K562 (cell line): ENCODE measurements around the gene KRTAP5-1. TPM values are rescaled to one million over a fixed set of nuclear protein-coding genes. Genes with fewer than 3 reads are reported as not detected.
A peak's percentile ranks its signal among the peaks of the same experiment; 100 is the strongest.
"Not testable (repeated sequence)": the region's sequence is repeated elsewhere in the genome, so short reads cannot be mapped to it uniquely, and the experiment has no call there.

Experiments
- ATAC-seq: fragments of 200-7000 bp; cut with Tn5 transposase; 3 replicates; pipeline ENCODE4 v1.9.1; 2020; ENCODE audit warnings: moderate library complexity
- BruUV-seq: library from RNA; stranded (reverse); fragments of 400-500 nt; replicated peaks from 2 replicates; lab custom pipeline; 2021; lab: Mats Ljungman, UMichigan
- CTCF ChIA-PET: fragments of 300-600 bp; formaldehyde crosslinking; extraction: SDS; loops from one replicate; lab custom pipeline; 2021; ENCODE audit warnings: low intra/inter-chr PET ratio; lab: Yijun Ruan, JAX
- POLR2A ChIA-PET: fragments of 300-600, 350-650 bp; sonication (Branson Sonifier 250); formaldehyde crosslinking; extraction: SDS; loops from one replicate; lab custom pipeline; 2021; ENCODE audit warnings: antibody characterized with exemption, inconsistent platforms; lab: Yijun Ruan, JAX
- DNase-seq, 4 experiments: peaks; one replicate each; pipeline versions ENCODE4 v3.0.0 to v3.0.0-alpha.2; 2011 to 2018; ENCODE audit warnings: low spot score in 3 of 4, mixed read lengths in 3 of 4; ENCODE audit errors: extremely low read depth in 1 of 4
- FAIRE-seq: peaks from 2 replicates; lab custom pipeline; 2011; peaks lifted over from hg19 to GRCh38; lab: Jason Lieb, UNC
- H2AFZ ChIP-seq: 2 replicates; pipeline ENCODE4 v1.6.0; 2011; ENCODE audit warnings: low read depth, low read length, control low read depth, inconsistent platforms
- H3K27ac ChIP-seq: fragments of 200-600 bp; 3 replicates; pipeline ENCODE4 v1.8.0; 2011; ENCODE audit warnings: low read depth, mild to moderate bottlenecking, control low read depth, inconsistent platforms, low read length, moderate library complexity, mixed read lengths; ENCODE audit errors: extremely low read depth
- H3K27me3 ChIP-seq, 2 experiments: fragments of 300-600 bp in 1 of 2; 2 replicates in 1 of 2; 3 replicates in 1 of 2; pipeline versions ENCODE4 v1.6.0 to v1.8.0; 2011; ENCODE audit warnings: inconsistent platforms in 2 of 2, low read length in 2 of 2, mild to moderate bottlenecking in 1 of 2, mixed read lengths in 1 of 2, moderate library complexity in 1 of 2; ENCODE audit not compliant: control insufficient read depth in 2 of 2, insufficient read depth in 2 of 2
- H3K36me3 ChIP-seq: fragments of 300-600 bp; 3 replicates; pipeline ENCODE4 v1.8.0; 2011; ENCODE audit warnings: mild to moderate bottlenecking, low read length, inconsistent platforms; ENCODE audit not compliant: control insufficient read depth, insufficient read depth
- H3K4me1 ChIP-seq, 2 experiments: fragments of 200-600 bp in 1 of 2; replicated peaks in 1 of 2; 2 replicates in 1 of 2; 3 replicates in 1 of 2; pipeline versions ENCODE4 v1.5.1 to v1.8.0; 2011; ENCODE audit warnings: inconsistent platforms in 2 of 2, low read length in 2 of 2, mild to moderate bottlenecking in 1 of 2, mixed read lengths in 1 of 2, moderate library complexity in 1 of 2; ENCODE audit not compliant: control insufficient read depth in 2 of 2, insufficient read depth in 2 of 2
- H3K4me2 ChIP-seq: 2 replicates; pipeline ENCODE4 v1.6.1; 2011; ENCODE audit warnings: low read length, control low read depth, inconsistent platforms, mixed read lengths; ENCODE audit not compliant: insufficient read depth
- H3K4me3 ChIP-seq: fragments of 200-600 bp; sonication (generic), shearing (Covaris generic); 2 replicates; pipeline ENCODE4 v1.5.1; 2016; ENCODE audit warnings: control low read depth, inconsistent platforms
- H3K79me2 ChIP-seq: fragments of 200-600 bp; 3 replicates; pipeline ENCODE4 v1.8.0; 2011; ENCODE audit warnings: low read length, inconsistent platforms; ENCODE audit not compliant: control insufficient read depth, insufficient read depth
- H3K9ac ChIP-seq, 2 experiments: 2 replicates each; pipeline versions ENCODE4 v1.6.0 to v1.6.1; 2011; ENCODE audit warnings: low read depth in 2 of 2, low read length in 2 of 2, control low read depth in 1 of 2, inconsistent platforms in 1 of 2, mild to moderate bottlenecking in 1 of 2, mixed read lengths in 1 of 2; ENCODE audit not compliant: insufficient read depth in 1 of 2
- H3K9me1 ChIP-seq: one replicate; pipeline ENCODE4 v1.6.0; 2011; ENCODE audit warnings: inconsistent platforms, mild to moderate bottlenecking, low read length, moderate library complexity; ENCODE audit not compliant: control insufficient read depth, insufficient read depth
- H3K9me3 ChIP-seq: replicated peaks from 2 replicates; pipeline ENCODE4 v1.5.1; 2011; ENCODE audit warnings: low read depth, low read length, inconsistent platforms; ENCODE audit not compliant: control insufficient read depth, insufficient read depth
- H4K20me1 ChIP-seq: replicated peaks from 2 replicates; pipeline ENCODE4 v1.6.1; 2011; ENCODE audit warnings: low read length, inconsistent platforms, mixed read lengths; ENCODE audit not compliant: control insufficient read depth, insufficient read depth
- RAD21 ChIP-seq, 2 experiments: fragments of 250-450 bp in 1 of 2; fragments of 450-650 bp in 1 of 2; sonication (Bioruptor Pico) in 1 of 2; formaldehyde crosslinking in 1 of 2; IDR thresholded peaks in 1 of 2; conservative IDR thresholded peaks in 1 of 2; 2 replicates each; pipeline versions ENCODE4 v1.4.0 to v1.8.0; 2020 to 2022; ENCODE audit warnings: mild to moderate bottlenecking in 2 of 2, moderate library complexity in 1 of 2
- WGBS: fragments of 100-300 bp; shearing (Covaris generic); methylation state at CpG from one replicate; pipeline ENCODE4 v1.1.6; 2016; ENCODE audit warnings: low coverage, mixed read lengths; ENCODE audit not compliant: insufficient coverage; ENCODE audit errors: missing lambda C conversion rate; 5-methylcytosine and 5-hydroxymethylcytosine counted together
- in situ Hi-C: fragments of 300-500 bp; cut with MboI; formaldehyde crosslinking; loops from 4 replicates; pipeline ENCODE4 v1.15.0; 2018; ENCODE audit warnings: inconsistent platforms, mixed read lengths
- intact Hi-C: fragments of 100-400 bp; cut with micrococcal nuclease; formaldehyde crosslinking; loops from 2 replicates; pipeline ENCODE4 v1.14.2; 2022
- polyA plus RNA-seq, 8 experiments: library from polyadenylated mRNA; depleted of rRNA in 4 of 8; stranded (reverse) in 5 of 8; unstranded in 3 of 8; fragments of >200 nt; fragmentation: Nextera tagmentation in 2 of 8; fragmentation: Illumina TruSeq in 1 of 8; extraction: Ambion mirVana in 2 of 8; extraction: Trizol in 1 of 8; gene quantifications; 2 replicates each; pipeline versions ENCODE4 v1.2.1 to v1.2.3, GENCODE V29; 2011 to 2014; ENCODE audit warnings: inconsistent platforms in 1 of 8, missing spikeins in 1 of 8
- total RNA-seq, 7 experiments: library from RNA; depleted of rRNA in 6 of 7; stranded (reverse); fragments of >200 nt in 6 of 7; fragmentation: Illumina TruSeq in 2 of 7; extraction: Trizol in 2 of 7; gene quantifications; 2 replicates each; pipeline versions ENCODE4 v1.2.1 to v1.2.3, GENCODE V29; 2011 to 2021; ENCODE audit warnings: low replicate concordance in 1 of 7
- TF ChIP-seq, protein P1 (sequence below), 3 experiments: IDR thresholded peaks in 2 of 3; conservative IDR thresholded peaks in 1 of 3; 2 replicates each; pipeline ENCODE4 v1.5.1; 2011 to 2012; ENCODE audit warnings: low read length in 3 of 3, mild to moderate bottlenecking in 3 of 3, control low read depth in 2 of 3, improper control_type of control experiment in 1 of 3, inconsistent platforms in 1 of 3, low read depth in 1 of 3, mixed read lengths in 1 of 3, moderate library complexity in 1 of 3; ENCODE audit not compliant: insufficient read depth in 2 of 3

KRTAP5-1 gene
- total and polyA plus RNA-seq, 9 of the 15 experiments (the other 6 are each of a cell fraction or from before 2014, with no cell fraction given), result not detected

GRCh38 chr11:1596576-1597121 is 11.6 kb upstream of the KRTAP5-1 start:
- H4K20me1 ChIP-seq, BruUV-seq, intact Hi-C loops, H3K4me2 ChIP-seq, H3K27ac ChIP-seq, DNase-seq, in situ Hi-C loops, H3K79me2 ChIP-seq, H3K36me3 ChIP-seq, POLR2A ChIA-PET, CTCF ChIA-PET, FAIRE-seq, H3K4me3 ChIP-seq, ATAC-seq, H3K9me1 ChIP-seq, H3K9ac ChIP-seq, H3K4me1 ChIP-seq, H2AFZ ChIP-seq, H3K9me3 ChIP-seq: not testable (repeated sequence)
- WGBS, result 3% methylated on average over 13 of the region's 19 CpGs
- peaks cover 13 to 25% of the 10 kb centered on the region in 2 experiments; a peak in 3 of 5 replicates for H3K27me3 ChIP-seq

- intact Hi-C loops, DNase-seq, H3K4me3 ChIP-seq, BruUV-seq, H3K9me3 ChIP-seq, POLR2A ChIA-PET, H4K20me1 ChIP-seq, H3K79me2 ChIP-seq, H3K36me3 ChIP-seq: not testable (repeated sequence)
- CTCF ChIA-PET, result interaction anchor here (1.3 kb wide), 1 partner anchor 33 kb away, joined by 8 read pairs; the partner anchor contains the start of gene KRTAP5-5
- ATAC-seq, result peak; percentile 51; the same call in 2 of the 3 replicates
- TF ChIP-seq, protein P1, sequence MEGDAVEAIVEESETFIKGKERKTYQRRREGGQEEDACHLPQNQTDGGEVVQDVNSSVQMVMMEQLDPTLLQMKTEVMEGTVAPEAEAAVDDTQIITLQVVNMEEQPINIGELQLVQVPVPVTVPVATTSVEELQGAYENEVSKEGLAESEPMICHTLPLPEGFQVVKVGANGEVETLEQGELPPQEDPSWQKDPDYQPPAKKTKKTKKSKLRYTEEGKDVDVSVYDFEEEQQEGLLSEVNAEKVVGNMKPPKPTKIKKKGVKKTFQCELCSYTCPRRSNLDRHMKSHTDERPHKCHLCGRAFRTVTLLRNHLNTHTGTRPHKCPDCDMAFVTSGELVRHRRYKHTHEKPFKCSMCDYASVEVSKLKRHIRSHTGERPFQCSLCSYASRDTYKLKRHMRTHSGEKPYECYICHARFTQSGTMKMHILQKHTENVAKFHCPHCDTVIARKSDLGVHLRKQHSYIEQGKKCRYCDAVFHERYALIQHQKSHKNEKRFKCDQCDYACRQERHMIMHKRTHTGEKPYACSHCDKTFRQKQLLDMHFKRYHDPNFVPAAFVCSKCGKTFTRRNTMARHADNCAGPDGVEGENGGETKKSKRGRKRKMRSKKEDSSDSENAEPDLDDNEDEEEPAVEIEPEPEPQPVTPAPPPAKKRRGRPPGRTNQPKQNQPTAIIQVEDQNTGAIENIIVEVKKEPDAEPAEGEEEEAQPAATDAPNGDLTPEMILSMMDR (IDR thresholded peaks at IDR 0.05 in 2 of 3, conservative IDR thresholded peaks at IDR 0.05 in 1 of 3; ENCODE audit: insufficient read depth in 2 of 3, low read depth in 1 of 3, low read length in 3 of 3), result peak in 1 of 3 experiments; percentile 15; a peak in 1 of 6 replicates
- TF ChIP-seq RAD21 (CRISPR knock-in tag; conservative IDR thresholded peaks at IDR 0.05 in 1 of 2, IDR thresholded peaks at IDR 0.05 in 1 of 2), result 0 out of 4 replicates have a peak, but pooled peaks of 1 of the 2 experiments have one; percentile 1
- TF ChIP-seq, all 486 proteins: peak for 2; not testable (repeated sequence) for 484
- 4% methylated on average over 11 of the region's 11 CpGs for WGBS
- H2AFZ ChIP-seq, H3K4me1 ChIP-seq, in situ Hi-C loops, H3K9me1 ChIP-seq, H3K27ac ChIP-seq, H3K4me2 ChIP-seq, H3K9ac ChIP-seq: not testable (repeated sequence)
- peak; percentile 68 for FAIRE-seq
- peaks cover 13 to 25% of the 10 kb centered on the region in 2 experiments; a peak in 3 of 5 replicates for H3K27me3 ChIP-seq
These were observed 11.0 kb upstream of the KRTAP5-1 start for GRCh38 chr11:1595994-1596575.
